PC-3 (cell line): Measurements from ENCODE around the gene LHX4. TPM values are rescaled to one million over a fixed set of nuclear protein-coding genes. Genes with fewer than 3 reads are reported as not detected.

Experiments
- ATAC-seq: fragments of 200-7000 bp; cut with Tn5 transposase; 2 replicates; pipeline ENCODE4 v1.9.1; 2020; ENCODE audit warnings: mild to moderate bottlenecking, moderate library complexity
- BruUV-seq: library from RNA; stranded (reverse); fragments of 400-500 nt; replicated peaks from 2 replicates; lab custom pipeline; 2021; lab: Mats Ljungman, UMichigan
- CTCF ChIA-PET: fragments of 300-600 bp; sonication (Branson Sonifier 250); formaldehyde crosslinking; loops from one replicate; lab custom pipeline; 2022; ENCODE audit warnings: antibody characterized with exemption; lab: Charles Lee
- POLR2A ChIA-PET: fragments of 300-600 bp; sonication (Branson Sonifier 250); formaldehyde crosslinking; loops from one replicate; lab custom pipeline; 2022; ENCODE audit warnings: antibody characterized with exemption; ENCODE audit not compliant: unreplicated experiment; lab: Charles Lee
- DNase-seq: peaks from one replicate; pipeline ENCODE4 v3.0.0-alpha.2; 2015
- H2AFZ ChIP-seq: fragments of 300-600 bp; sonication (generic); 2 replicates; pipeline ENCODE4 v1.6.0; 2016; ENCODE audit warnings: antibody characterized with exemption, low read length
- H3F3A ChIP-seq: fragments of 300-600 bp; sonication (generic); one replicate; pipeline ENCODE4 v1.6.0; 2017; ENCODE audit warnings: antibody characterized with exemption, low read length, control low read depth, mild to moderate bottlenecking; ENCODE audit not compliant: unreplicated experiment
- H3K27ac ChIP-seq: fragments of 300-600 bp; sonication (generic); 2 replicates; pipeline ENCODE4 v1.5.1; 2016; ENCODE audit warnings: mild to moderate bottlenecking, low read length
- H3K27me3 ChIP-seq: fragments of 300-600 bp; sonication (generic); 2 replicates; pipeline ENCODE4 v1.6.1; 2016; ENCODE audit warnings: low read length, mixed read lengths
- H3K36me3 ChIP-seq: fragments of 300-600 bp; sonication (generic); 2 replicates; pipeline ENCODE4 v1.6.1; 2016; ENCODE audit warnings: low read depth, mixed run types, low read length, mixed read lengths
- H3K4me1 ChIP-seq: fragments of 300-600 bp; sonication (generic); 2 replicates; pipeline ENCODE4 v1.5.1; 2016; ENCODE audit warnings: low read length; ENCODE audit not compliant: insufficient read depth
- H3K4me2 ChIP-seq: fragments of 300-600 bp; sonication (generic); 2 replicates; pipeline ENCODE4 v1.6.0; 2016; ENCODE audit warnings: low read length
- H3K4me3 ChIP-seq: fragments of 300-600 bp; sonication (generic); 2 replicates; pipeline ENCODE4 v1.5.1; 2016; ENCODE audit warnings: mild to moderate bottlenecking, low read length, mixed read lengths
- H3K79me2 ChIP-seq: fragments of 300-600 bp; sonication (generic); 2 replicates; pipeline ENCODE4 v1.6.1; 2017; ENCODE audit warnings: low read length, mixed read lengths
- H3K9ac ChIP-seq: fragments of 300-600 bp; sonication (generic); 2 replicates; pipeline ENCODE4 v1.6.0; 2016; ENCODE audit warnings: mild to moderate bottlenecking, low read length
- H3K9me2 ChIP-seq: fragments of 300-600 bp; sonication (generic); replicated peaks from 2 replicates; pipeline ENCODE4 v1.6.1; 2016; ENCODE audit warnings: mixed run types, low read length, mixed read lengths
- H3K9me3 ChIP-seq: fragments of 300-600 bp; sonication (generic); 2 replicates; pipeline ENCODE4 v1.6.1; 2016; ENCODE audit warnings: low read length, mixed read lengths
- H4K20me1 ChIP-seq: fragments of 300-600 bp; sonication (generic); 2 replicates; pipeline ENCODE4 v1.6.1; 2016; ENCODE audit warnings: low read length, mixed read lengths
- EZH2 ChIP-seq: fragments of 300-600 bp; sonication (generic); IDR thresholded peaks from one replicate; pipeline ENCODE4 v1.6.1; 2017; ENCODE audit warnings: antibody characterized with exemption, mild to moderate bottlenecking, low read length; ENCODE audit not compliant: unreplicated experiment
- EZH2phosphoT487 ChIP-seq: fragments of 300-600 bp; sonication (generic); IDR thresholded peaks from 2 replicates; pipeline ENCODE4 v1.6.1; 2018; ENCODE audit warnings: mild to moderate bottlenecking, antibody characterized with exemption, low read length, borderline replicate concordance
- intact Hi-C: fragments of 100-400 bp; cut with micrococcal nuclease; formaldehyde crosslinking; loops from 2 replicates; pipeline ENCODE4 v1.9.0; 2023
- total RNA-seq: library from RNA; depleted of rRNA; stranded (reverse); fragments of >200 nt; gene quantifications from 2 replicates; pipeline ENCODE4 v1.2.3, GENCODE V29; 2014
- TF ChIP-seq, protein P1 (sequence below): fragments of 300-600 bp; sonication (generic); conservative IDR thresholded peaks from 2 replicates; pipeline ENCODE4 v1.5.1; 2017; ENCODE audit warnings: antibody characterized with exemption, low read depth, mild to moderate bottlenecking, low read length

The LHX4 gene
- total RNA-seq, 1 experiment from 2014 or later, result 0.04 TPM

GRCh38 chr1:180250883-180251509 is 20.9 kb downstream of the LHX4 start:
- POLR2A ChIA-PET, result no interaction called here
- no peaks in the 10 kb centered on the region for H3K79me2 ChIP-seq
- no peak overlapping the region for H3K4me2 ChIP-seq
- H4K20me1 ChIP-seq, result no peaks in the 10 kb centered on the region
- DNase-seq (no peak), ATAC-seq (no peak)
- H3F3A ChIP-seq, result peaks cover 4% of the 10 kb centered on the region
- no TSS peak for BruUV-seq
- peaks cover 13% of the 10 kb centered on the region for H3K4me1 ChIP-seq
- no peak overlapping the region for H3K9ac ChIP-seq
- no peak overlapping the region for H2AFZ ChIP-seq
- intact Hi-C loops, result no loop called here
- H3K27me3 ChIP-seq, result no peaks in the 10 kb centered on the region
- H3K4me3 ChIP-seq, result no peak overlapping the region
- H3K9me2 ChIP-seq, result no peaks in the 10 kb centered on the region
- H3K9me3 ChIP-seq, result no peaks in the 10 kb centered on the region
- CTCF ChIA-PET, result no interaction called here
- no peak overlapping the region for H3K27ac ChIP-seq
- no peaks in the 10 kb centered on the region; the same call in 1 of the 2 replicates for H3K36me3 ChIP-seq
- TF ChIP-seq EZH2 (no peak), EZH2phosphoT487 (no peak)
- TF ChIP-seq, protein P1, sequence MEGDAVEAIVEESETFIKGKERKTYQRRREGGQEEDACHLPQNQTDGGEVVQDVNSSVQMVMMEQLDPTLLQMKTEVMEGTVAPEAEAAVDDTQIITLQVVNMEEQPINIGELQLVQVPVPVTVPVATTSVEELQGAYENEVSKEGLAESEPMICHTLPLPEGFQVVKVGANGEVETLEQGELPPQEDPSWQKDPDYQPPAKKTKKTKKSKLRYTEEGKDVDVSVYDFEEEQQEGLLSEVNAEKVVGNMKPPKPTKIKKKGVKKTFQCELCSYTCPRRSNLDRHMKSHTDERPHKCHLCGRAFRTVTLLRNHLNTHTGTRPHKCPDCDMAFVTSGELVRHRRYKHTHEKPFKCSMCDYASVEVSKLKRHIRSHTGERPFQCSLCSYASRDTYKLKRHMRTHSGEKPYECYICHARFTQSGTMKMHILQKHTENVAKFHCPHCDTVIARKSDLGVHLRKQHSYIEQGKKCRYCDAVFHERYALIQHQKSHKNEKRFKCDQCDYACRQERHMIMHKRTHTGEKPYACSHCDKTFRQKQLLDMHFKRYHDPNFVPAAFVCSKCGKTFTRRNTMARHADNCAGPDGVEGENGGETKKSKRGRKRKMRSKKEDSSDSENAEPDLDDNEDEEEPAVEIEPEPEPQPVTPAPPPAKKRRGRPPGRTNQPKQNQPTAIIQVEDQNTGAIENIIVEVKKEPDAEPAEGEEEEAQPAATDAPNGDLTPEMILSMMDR, result no peak

GRCh38 chr1:180251526-180252305 is 21.7 kb downstream of the LHX4 start:
- ChIA-PET POLR2A (interaction anchor here (0.6 kb wide), 1 partner anchor 97 kb away, joined by 3 read pairs; the partner anchor contains the start of gene QSOX1), CTCF (interaction anchor here (1.2 kb wide), 1 partner anchor 10 kb away, joined by 5 read pairs; no protein-coding TSS in a partner anchor)
- intact Hi-C loops, result loop anchor here (1.0 to 2.0 kb wide), 2 partner anchors 165 to 231 kb away; no protein-coding TSS in a partner anchor
- H3K27me3 ChIP-seq, result no peaks in the 10 kb centered on the region
- no peaks in the 10 kb centered on the region; the same call in 1 of the 2 replicates for H3K36me3 ChIP-seq
- BruUV-seq, result no TSS peak
- peaks cover 12% of the 10 kb centered on the region for H3K4me1 ChIP-seq
- H3K9me3 ChIP-seq, result no peaks in the 10 kb centered on the region
- peaks cover 2% of the 10 kb centered on the region for H3F3A ChIP-seq
- H3K9me2 ChIP-seq, result no peaks in the 10 kb centered on the region
- no peak overlapping the region for H3K27ac ChIP-seq
- no peak overlapping the region for H3K4me3 ChIP-seq
- DNase-seq (no peak), ATAC-seq (no peak)
- TF ChIP-seq EZH2phosphoT487 (no peak), EZH2 (no peak)
- TF ChIP-seq, protein P1, result no peak
- no peaks in the 10 kb centered on the region for H4K20me1 ChIP-seq
- H3K9ac ChIP-seq, result no peak overlapping the region
- H3K4me2 ChIP-seq, result no peak overlapping the region
- no peak overlapping the region for H2AFZ ChIP-seq
- H3K79me2 ChIP-seq, result no peaks in the 10 kb centered on the region
